HCT116 (cell line): ENCODE data around the gene PLA2G2E.

Experiments used
- ATF3 ChIP-seq: IDR thresholded peaks from 2 replicates; pipeline ENCODE4 v1.6.1; 2012
- CEBPB ChIP-seq: IDR thresholded peaks from 2 replicates; pipeline ENCODE4 v1.6.1; 2012; ENCODE audit warnings: low read depth
- CTCF ChIP-seq, 3 experiments: fragments of 200-600 bp in 1 of 3; sonication (generic) in 1 of 3; IDR thresholded peaks in 2 of 3; conservative IDR thresholded peaks in 1 of 3; 2 replicates each; pipeline ENCODE4 v1.5.1; 2012 to 2017; ENCODE audit warnings: low read depth in 2 of 3, low read length in 2 of 3, antibody characterized with exemption in 1 of 3, borderline replicate concordance in 1 of 3, control low read depth in 1 of 3, mild to moderate bottlenecking in 1 of 3, mixed read lengths in 1 of 3, mixed run types in 1 of 3, moderate library complexity in 1 of 3; ENCODE audit not compliant: insufficient read depth in 1 of 3
- EGR1 ChIP-seq: IDR thresholded peaks from 2 replicates; pipeline ENCODE4 v1.6.1; 2012; ENCODE audit warnings: low read depth
- EZH2 ChIP-seq: fragments of 200-600 bp; sonication (generic); IDR thresholded peaks from 2 replicates; pipeline ENCODE4 v1.6.1; 2017; ENCODE audit warnings: antibody characterized with exemption, mixed run types
- FOSL1 ChIP-seq: IDR thresholded peaks from 2 replicates; pipeline ENCODE4 v1.6.1; 2012; ENCODE audit warnings: low read depth
- JUND ChIP-seq: IDR thresholded peaks from 2 replicates; pipeline ENCODE4 v1.6.1; 2012
- MAX ChIP-seq: IDR thresholded peaks from 2 replicates; pipeline ENCODE4 v1.6.1; 2012
- POLR2A ChIP-seq: IDR thresholded peaks from 2 replicates; pipeline ENCODE4 v1.7.0; 2011; ENCODE audit warnings: borderline replicate concordance; ENCODE audit not compliant: insufficient read depth, insufficient read length; ENCODE audit errors: extremely low read depth
- SIN3A ChIP-seq: IDR thresholded peaks from 2 replicates; pipeline ENCODE4 v1.6.1; 2012; ENCODE audit warnings: low read depth
- SP1 ChIP-seq: IDR thresholded peaks from 2 replicates; pipeline ENCODE4 v1.6.1; 2012; ENCODE audit warnings: low read depth
- TCF7L2 ChIP-seq: IDR thresholded peaks from 2 replicates; pipeline ENCODE4 v1.7.0; 2011; ENCODE audit warnings: borderline replicate concordance, inconsistent platforms; ENCODE audit not compliant: insufficient read depth, insufficient read length; ENCODE audit errors: extremely low read depth
- ZNF274 ChIP-seq: fragments of 200-500 bp; sonication (Bioruptor generic); IDR thresholded peaks from 2 replicates; pipeline ENCODE4 v1.6.1; 2014; ENCODE audit warnings: mild to moderate bottlenecking, low read depth, low read length, inconsistent platforms
- TF ChIP-seq, protein P1 (sequence below): IDR thresholded peaks from 2 replicates; pipeline ENCODE4 v1.6.1; 2012; ENCODE audit warnings: low read depth

- no peak for TF ChIP-seq TCF7L2
- no peak for TF ChIP-seq CTCF (IDR thresholded peaks at IDR 0.05 in 2 of 3, conservative IDR thresholded peaks at IDR 0.05 in 1 of 3; ENCODE audit: borderline replicate concordance in 1 of 3, insufficient read depth in 1 of 3, low read depth in 2 of 3, low read length in 2 of 3)
- no peak for TF ChIP-seq POLR2A
- TF ChIP-seq, protein P1, sequence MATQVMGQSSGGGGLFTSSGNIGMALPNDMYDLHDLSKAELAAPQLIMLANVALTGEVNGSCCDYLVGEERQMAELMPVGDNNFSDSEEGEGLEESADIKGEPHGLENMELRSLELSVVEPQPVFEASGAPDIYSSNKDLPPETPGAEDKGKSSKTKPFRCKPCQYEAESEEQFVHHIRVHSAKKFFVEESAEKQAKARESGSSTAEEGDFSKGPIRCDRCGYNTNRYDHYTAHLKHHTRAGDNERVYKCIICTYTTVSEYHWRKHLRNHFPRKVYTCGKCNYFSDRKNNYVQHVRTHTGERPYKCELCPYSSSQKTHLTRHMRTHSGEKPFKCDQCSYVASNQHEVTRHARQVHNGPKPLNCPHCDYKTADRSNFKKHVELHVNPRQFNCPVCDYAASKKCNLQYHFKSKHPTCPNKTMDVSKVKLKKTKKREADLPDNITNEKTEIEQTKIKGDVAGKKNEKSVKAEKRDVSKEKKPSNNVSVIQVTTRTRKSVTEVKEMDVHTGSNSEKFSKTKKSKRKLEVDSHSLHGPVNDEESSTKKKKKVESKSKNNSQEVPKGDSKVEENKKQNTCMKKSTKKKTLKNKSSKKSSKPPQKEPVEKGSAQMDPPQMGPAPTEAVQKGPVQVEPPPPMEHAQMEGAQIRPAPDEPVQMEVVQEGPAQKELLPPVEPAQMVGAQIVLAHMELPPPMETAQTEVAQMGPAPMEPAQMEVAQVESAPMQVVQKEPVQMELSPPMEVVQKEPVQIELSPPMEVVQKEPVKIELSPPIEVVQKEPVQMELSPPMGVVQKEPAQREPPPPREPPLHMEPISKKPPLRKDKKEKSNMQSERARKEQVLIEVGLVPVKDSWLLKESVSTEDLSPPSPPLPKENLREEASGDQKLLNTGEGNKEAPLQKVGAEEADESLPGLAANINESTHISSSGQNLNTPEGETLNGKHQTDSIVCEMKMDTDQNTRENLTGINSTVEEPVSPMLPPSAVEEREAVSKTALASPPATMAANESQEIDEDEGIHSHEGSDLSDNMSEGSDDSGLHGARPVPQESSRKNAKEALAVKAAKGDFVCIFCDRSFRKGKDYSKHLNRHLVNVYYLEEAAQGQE: no peak
- TF ChIP-seq FOSL1: no peak
- no peak for TF ChIP-seq MAX
- TF ChIP-seq EZH2: no peak
- no peak for TF ChIP-seq EGR1
- TF ChIP-seq JUND: no peak
- no peak for TF ChIP-seq SP1
- TF ChIP-seq CEBPB: no peak
- no peak for TF ChIP-seq SIN3A
- no peak for TF ChIP-seq ATF3
- TF ChIP-seq ZNF274: no peak
Observed at GRCh38 chr1:19940486-19941205, 17.2 kb upstream of the PLA2G2E start.
